PFSK-1 (cell line): ENCODE data around the gene CUBN.

Source experiments
- FOXP2 ChIP-seq: optimal IDR thresholded peaks from 2 replicates; pipeline ENCODE3; 2011; ENCODE audit warnings: borderline replicate concordance, control low read depth, inconsistent platforms; ENCODE audit not compliant: insufficient read depth; ENCODE audit errors: extremely low read length, extremely low read depth
- POLR2AphosphoS5 ChIP-seq: IDR thresholded peaks from 2 replicates; pipeline ENCODE4 v1.6.1; 2012; ENCODE audit warnings: low read depth, mild to moderate bottlenecking, control low read depth, low read length, moderate library complexity
- SIN3A ChIP-seq: IDR thresholded peaks from 2 replicates; pipeline ENCODE4 v1.6.1; 2012; ENCODE audit warnings: mild to moderate bottlenecking, low read length, moderate library complexity, borderline replicate concordance; ENCODE audit not compliant: insufficient read depth
- TAF1 ChIP-seq: IDR thresholded peaks from 2 replicates; pipeline ENCODE4 v1.6.1; 2012; ENCODE audit warnings: low read length, control low read depth, borderline replicate concordance; ENCODE audit not compliant: insufficient read depth
- TF ChIP-seq, protein P1 (sequence below), 2 experiments: IDR thresholded peaks; 2 replicates each; pipeline versions ENCODE4 v1.6.1 to v1.8.0; 2011 to 2012; ENCODE audit warnings: low read depth in 2 of 2, low read length in 2 of 2, control low read depth in 1 of 2, inconsistent platforms in 1 of 2, mild to moderate bottlenecking in 1 of 2, moderate library complexity in 1 of 2; ENCODE audit not compliant: insufficient read depth in 1 of 2

The CUBN gene

DNA sequence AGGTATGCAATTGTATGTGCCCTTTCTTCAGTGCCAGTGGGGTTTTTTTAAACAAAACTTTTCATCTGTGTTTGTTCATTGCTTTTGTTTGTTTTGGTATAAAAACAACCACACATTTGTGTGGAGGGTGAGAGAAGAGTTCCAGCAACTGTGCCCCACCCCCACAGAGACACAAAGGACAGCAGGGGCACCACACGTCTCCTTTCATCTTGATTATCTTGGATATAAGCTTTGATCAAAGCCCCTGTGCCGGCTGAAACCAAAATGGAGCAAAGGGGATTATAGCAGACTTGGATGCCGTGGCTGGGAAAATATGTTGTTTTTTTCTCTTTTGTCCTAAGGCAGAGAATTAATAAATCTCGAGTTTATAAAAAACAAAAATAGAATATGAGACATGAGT, 200.5 kb downstream of the CUBN start:
- TF ChIP-seq SIN3A (no peak), FOXP2 (no peak), POLR2AphosphoS5 (no peak), TAF1 (no peak)
- TF ChIP-seq, protein P1, sequence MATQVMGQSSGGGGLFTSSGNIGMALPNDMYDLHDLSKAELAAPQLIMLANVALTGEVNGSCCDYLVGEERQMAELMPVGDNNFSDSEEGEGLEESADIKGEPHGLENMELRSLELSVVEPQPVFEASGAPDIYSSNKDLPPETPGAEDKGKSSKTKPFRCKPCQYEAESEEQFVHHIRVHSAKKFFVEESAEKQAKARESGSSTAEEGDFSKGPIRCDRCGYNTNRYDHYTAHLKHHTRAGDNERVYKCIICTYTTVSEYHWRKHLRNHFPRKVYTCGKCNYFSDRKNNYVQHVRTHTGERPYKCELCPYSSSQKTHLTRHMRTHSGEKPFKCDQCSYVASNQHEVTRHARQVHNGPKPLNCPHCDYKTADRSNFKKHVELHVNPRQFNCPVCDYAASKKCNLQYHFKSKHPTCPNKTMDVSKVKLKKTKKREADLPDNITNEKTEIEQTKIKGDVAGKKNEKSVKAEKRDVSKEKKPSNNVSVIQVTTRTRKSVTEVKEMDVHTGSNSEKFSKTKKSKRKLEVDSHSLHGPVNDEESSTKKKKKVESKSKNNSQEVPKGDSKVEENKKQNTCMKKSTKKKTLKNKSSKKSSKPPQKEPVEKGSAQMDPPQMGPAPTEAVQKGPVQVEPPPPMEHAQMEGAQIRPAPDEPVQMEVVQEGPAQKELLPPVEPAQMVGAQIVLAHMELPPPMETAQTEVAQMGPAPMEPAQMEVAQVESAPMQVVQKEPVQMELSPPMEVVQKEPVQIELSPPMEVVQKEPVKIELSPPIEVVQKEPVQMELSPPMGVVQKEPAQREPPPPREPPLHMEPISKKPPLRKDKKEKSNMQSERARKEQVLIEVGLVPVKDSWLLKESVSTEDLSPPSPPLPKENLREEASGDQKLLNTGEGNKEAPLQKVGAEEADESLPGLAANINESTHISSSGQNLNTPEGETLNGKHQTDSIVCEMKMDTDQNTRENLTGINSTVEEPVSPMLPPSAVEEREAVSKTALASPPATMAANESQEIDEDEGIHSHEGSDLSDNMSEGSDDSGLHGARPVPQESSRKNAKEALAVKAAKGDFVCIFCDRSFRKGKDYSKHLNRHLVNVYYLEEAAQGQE (IDR thresholded peaks at IDR 0.05; ENCODE audit: insufficient read depth in 1 of 2, low read depth in 2 of 2, low read length in 2 of 2) = no peak

DNA sequence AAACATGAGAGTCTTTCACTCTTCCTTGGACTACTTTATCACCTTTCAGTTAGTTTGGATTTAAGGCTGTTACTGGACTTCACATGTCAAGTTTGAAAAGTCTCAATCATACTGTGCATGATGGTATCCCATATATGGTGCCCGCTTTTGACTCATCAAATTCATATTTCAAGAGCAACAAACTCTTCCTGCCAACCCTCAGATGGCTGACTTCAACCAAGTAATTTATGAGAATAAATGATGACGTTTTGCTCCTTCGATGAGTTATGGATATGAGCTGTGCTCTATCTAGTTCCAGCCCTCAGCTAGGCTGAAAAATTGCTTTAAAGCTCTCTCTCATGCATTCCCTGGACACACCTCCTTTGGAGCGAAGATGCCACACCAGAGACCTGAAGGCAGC, 202.1 kb downstream of the CUBN start:
- TF ChIP-seq SIN3A = no peak
- TF ChIP-seq, protein P1 (IDR thresholded peaks at IDR 0.05; ENCODE audit: insufficient read depth in 1 of 2, low read depth in 2 of 2, low read length in 2 of 2) = no peak
- TF ChIP-seq POLR2AphosphoS5 = no peak
- TF ChIP-seq FOXP2 = no peak
- TF ChIP-seq TAF1 = no peak

DNA sequence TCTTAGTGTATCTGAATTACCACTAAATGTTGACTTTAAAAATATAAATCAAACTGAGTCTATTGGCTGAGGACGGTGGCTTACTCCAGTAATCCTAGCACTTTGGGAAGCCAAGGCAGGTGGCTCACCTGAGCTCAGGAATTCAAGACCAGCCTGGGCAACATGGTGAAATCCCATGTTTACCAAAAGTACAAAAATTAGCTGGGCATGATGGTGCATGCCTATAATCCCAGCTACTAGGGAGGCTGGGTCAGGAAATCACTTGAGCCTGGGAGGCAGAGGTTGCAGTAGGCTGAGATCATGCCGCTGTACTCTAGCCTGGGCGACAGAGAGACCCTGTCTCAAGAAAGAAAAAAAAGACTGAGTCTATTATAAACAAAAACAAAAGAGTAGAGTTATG, 205.9 kb downstream of the CUBN start:
- TF ChIP-seq, protein P1 (IDR thresholded peaks at IDR 0.05; ENCODE audit: insufficient read depth in 1 of 2, low read depth in 2 of 2, low read length in 2 of 2) = no peak
- TF ChIP-seq SIN3A = no peak
- no peak for TF ChIP-seq TAF1
- no peak for TF ChIP-seq FOXP2
- no peak for TF ChIP-seq POLR2AphosphoS5

DNA sequence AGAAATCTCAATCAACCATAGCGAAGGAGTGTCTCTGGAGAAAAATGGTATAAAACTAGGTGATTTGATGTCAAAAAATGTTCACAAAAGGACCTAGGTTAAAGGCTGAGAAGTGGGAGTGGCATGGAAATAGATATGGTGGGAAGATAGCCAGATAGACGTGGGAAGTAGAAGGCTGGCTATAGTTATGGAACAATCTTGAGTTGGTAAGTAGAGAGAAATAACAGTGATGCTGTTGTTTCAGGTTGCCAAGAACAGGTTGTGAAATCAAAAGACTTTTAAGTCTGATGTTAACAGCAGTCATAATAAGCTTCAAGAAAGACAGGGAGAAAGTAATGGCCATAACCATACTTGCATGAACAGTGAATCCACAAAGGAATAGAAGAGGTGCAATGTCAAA, 206.3 kb downstream of the CUBN start:
- no peak for TF ChIP-seq FOXP2
- TF ChIP-seq, protein P1 (IDR thresholded peaks at IDR 0.05; ENCODE audit: insufficient read depth in 1 of 2, low read depth in 2 of 2, low read length in 2 of 2) = no peak
- TF ChIP-seq SIN3A = no peak
- no peak for TF ChIP-seq POLR2AphosphoS5
- TF ChIP-seq TAF1 = no peak
